GM21528 (cell line): ENCODE data around the gene LSP1.

Source experiments
- ATAC-seq: cut with Tn5 transposase; IDR thresholded peaks from one replicate; pipeline ENCODE4 v1.9.1; 2021; ENCODE audit warnings: mild to moderate bottlenecking, moderate library complexity; ENCODE audit not compliant: unreplicated experiment, low FRiP score

The LSP1 gene

DNA sequence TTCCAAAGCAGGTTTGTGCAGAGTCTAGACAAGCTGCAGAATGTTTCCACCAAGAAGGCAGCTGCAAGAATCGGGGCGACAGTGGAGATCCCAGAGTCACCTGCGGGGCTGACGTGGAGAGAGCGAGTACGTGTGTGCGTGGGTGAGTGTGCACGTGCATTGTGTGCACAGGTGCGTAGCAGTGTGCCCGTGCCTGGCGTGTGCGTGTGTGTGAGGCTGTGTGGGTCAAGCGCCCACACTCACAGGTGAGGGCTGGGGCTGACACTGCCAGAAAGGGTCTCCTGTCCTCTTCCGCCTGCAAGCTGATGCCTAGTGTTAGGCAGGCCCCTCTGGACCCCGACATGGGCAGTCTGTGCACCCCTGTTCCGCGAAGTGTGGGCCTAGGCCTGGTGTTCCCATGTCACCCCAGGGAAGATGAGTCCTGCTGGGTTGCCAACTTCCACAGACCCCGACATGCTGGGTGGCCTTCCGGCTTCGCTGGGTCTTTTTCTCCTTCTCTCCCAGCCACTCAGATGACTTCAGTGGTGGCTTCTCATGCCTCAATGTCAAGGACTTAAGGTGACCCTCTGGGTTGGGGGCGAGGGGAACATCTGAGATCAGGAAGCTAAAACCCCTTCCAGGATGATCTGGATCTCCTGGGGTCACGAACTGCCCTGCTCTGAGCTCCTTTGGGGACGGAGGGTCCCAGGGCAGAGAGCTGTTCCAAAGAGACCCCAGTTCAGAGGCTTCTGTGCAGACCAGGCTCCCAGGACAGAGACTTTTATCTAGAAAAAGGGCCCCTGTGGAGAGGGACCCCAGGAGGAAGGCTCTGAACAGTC lies 28.5 kb upstream of the LSP1 start:
- no peak for ATAC-seq

DNA sequence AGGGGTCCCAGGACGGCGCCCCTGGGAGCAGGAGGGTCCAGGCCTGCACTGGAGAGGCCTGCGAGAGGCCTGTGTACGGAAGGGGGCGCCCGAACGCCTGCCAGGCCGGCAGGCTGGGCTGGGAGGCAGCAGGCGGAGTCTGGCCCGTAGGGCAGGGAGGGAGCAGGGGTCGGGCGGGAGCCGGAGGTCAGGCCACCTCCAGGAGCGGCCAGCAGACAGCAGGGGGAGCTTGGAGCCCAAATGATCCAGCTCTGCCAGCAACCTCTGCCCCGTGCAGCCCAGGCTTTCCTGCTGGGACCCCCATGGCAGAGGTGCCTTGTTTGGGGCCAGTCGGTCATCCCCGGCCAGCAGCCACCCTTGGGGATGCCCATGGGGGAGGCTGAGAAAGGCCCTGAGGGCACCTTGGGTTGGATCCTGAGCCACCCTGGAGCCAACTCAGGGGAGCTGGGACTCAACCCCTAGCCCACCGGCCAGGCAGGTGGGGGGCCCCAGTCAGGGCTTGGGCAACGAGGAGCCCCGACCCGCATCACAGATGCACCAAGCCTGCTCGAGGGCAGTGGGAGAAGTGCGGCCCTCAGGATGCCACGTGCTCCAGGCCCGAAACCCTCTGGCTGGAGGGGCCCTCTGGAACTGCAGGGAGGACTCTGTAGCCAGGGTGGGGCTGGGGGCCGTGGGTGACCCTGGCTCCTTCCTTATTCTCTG lies 27.7 kb upstream of the LSP1 start:
- no peak for ATAC-seq

DNA sequence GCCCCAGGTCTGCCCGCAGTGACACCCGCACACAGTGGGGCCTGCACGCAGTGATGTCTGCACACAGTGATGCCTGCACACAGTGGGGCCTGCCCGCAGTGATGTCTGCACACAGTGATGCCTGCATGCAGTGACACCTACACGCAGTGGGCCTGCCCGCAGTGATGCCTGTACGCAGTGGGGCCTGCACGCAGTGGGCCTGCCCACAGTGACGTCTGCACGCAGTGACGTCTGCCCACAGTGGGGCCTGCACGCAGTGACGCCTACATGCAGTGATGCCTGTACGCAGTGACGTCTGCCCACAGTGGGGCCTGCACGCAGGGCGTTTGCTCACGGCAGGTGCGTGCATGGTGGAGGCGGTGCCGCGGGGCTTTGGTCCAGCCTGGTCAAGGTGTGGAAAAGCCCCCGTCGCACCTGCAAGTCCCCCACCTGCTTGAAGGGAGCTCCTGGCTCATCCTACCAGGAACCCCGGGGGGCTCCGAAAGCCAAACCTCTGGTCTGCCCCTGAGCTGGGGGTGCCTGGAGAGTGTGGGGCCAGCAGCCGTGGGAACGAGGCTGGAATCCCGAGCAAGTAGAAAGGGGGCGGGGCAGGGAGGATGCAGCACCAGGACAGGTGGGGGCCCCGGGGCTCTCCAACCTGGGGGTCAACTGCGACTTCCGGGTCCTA lies 27.0 kb upstream of the LSP1 start:
- ATAC-seq = no peak

DNA sequence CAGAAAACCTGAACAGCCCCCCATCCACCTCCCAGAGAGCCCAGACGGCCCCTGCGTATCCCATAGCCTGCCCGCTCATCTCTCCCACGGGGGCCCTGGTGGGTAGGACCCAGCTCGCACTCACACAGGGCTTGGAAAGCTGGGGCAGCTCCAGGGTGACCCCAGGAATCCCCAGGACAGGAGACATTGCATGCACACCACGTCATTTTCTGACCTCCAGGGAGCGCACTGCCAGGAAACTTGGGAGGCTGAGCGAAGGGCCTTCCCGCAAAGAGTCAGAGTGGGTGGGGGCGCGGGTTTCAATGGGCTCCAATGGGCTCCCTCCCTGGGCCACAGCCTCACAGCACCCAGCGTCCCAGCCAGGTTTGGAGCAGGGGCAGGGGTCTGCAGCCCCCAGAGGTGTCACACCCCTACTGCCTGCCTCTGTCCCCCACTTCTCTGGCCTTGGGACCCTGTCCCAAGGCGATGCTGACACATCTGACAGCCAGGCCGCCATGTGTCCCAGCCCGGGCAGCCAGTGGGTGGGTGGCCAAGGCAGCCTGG lies 26.3 kb upstream of the LSP1 start:
- no peak for ATAC-seq

DNA sequence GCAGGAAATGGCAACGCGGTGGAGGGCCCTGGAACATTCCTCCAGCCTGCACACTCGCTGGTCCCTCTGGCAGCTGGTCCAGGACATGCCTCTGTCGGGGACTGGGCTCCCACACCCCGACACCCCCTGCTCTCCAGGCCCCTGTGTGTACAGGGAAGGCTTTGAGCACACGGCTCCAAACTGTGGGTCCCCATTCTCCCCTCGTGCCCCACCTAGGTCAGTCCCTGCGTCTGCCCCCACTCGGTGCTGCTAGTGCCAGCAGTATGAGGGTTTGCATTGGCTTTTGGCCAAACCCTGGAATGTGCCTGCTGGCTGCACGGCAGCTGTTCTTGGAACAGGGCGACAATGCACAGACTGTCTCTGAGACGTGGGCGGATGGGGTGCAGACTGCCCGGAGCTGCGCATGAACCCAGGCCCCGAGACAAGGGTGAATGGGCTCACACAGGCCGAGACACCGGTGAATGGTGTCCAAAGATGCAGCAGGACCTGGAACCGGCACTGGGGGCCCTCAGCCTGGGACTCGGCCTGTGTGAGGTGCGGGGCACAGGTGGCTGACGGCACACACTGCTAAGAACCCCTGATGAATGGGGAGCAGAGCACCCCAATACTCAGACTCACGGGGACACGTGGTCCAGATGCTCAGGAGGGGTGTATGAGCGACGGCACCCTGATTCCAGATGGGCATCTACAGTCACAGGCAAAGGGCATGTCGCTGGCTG lies 25.6 kb upstream of the LSP1 start:
- no peak for ATAC-seq

DNA sequence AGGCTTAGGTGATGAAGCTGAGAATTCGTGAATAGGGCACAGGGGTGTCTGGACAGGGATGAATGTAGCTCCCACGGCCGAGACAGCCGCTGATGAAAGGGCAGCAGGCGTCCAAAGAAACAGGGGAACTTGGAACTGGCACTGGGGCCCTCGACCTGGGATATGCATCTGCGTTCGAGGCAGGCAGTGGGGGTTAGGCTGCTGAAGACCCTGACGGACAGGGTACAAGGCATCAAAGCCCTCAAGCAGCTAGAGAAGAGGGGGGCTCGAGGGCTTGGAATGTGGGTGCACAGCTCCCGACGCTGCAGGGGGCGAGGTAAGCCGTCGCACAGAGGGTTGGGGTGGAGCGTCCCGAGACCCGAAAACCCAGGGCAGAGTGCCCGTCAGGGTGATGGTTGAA lies 25.0 kb upstream of the LSP1 start:
- no peak for ATAC-seq

DNA sequence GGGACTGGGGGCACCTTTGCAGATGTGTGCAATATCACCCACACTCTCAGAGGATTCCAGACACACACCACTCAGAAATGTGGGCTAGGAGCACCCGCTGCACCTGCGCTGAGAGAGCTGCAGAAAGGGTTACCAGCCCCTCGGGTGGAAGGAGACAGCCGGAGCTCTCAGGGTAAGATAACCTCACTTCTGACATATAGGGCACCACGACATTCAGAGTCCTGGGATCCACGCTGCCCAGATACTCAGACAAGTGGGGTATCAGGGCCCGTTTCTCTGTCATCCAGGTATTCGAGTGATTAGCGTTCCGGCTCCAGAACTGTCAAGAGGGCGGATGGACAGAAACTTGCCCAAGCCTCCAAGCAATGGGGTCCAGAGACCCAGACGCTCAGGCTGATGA lies 24.3 kb upstream of the LSP1 start:
- ATAC-seq = no peak

DNA sequence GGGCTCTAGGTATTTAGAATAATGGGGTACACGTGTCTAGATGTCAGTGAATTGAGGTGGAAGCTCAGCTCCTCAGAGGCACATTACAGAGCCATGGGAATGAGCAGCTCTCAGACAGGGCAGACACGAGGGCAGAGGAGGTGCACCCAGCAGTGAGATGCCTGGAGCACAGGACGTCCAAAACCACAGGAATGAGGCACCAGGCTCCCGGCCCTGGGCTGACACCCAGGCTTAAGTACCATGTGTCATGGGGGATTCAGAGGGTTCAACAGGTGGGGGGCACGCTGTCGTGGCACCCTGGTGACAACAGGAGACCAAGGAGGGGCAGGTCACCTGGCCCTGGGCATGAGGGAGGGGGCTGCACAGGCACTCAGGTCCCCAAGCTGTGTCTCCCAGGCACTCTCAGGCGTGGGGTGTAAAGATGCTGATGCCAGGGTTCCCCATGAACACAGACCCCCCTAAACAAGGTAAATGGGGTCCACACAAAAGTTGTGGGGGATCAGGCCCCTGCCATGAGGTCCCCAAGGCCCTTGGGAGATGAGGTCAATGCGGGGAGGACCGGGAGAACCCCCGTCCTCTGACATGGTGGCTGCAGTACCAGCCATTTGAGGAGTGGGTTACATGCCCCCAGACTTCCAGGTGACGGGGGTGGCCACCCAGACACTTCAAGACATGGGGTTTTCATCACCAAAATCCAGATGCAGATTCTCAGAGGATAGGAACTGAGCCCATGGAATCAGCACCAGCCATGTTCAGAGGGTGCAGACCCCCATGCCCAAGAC lies 23.7 kb upstream of the LSP1 start:
- ATAC-seq = no peak

DNA sequence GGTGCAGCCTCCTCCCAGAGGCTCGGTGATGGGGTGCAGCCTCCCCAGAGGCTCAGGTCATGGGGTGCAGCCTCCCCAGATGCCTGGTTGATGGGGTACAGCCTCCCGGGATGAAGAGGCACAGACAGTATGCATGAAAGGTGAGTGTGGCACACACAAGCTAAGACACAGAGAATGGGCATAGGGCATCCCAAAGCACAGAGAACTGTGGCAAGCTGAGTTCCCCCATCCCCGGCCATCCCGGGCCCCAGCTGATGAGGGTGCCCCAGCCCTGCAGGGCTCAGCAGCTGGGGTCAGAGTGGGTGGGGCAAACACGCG lies 22.9 kb upstream of the LSP1 start:
- ATAC-seq = no peak

DNA sequence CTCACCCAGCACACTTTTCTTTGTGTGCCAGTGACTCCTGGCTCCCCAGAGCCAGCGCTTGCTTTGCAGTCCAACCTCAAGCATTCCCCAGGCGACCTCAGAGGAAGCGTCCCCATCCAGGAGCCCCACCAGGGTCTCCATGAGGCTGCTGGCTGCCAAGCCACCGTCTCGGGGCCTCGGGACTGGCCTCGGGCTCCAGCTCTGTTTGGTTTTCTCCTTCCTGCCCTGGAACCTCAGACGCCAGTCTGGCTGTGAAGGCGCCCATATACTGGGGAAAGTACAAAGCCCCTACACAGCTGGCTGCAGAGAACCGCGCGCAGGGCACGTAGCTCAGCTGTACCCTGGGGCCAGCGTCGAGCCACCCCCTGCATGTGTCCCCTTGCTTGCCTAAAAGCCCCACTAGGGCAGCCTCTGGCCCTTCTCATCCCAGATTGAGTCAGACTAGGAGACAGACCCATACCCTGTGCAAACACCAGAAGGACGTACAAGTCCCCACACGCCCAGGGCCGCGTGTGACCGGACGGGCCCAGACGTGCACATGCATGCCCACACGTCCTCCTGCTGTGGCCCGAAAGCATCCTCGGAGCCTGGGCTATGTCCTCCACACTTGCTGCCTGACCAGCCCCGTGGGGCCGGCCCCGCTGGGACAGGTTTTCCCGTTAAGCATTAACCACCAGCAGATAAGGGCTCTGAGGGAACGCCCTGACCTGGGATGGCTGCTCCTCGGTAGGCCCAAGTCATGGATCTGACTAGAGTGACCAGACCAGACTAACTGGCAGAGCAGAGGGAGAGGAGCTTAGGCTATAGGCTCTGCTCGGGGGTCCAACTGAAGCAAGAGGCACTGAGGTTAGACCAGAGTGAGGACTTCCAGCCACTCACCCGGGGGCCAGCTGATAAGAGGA lies 22.3 kb upstream of the LSP1 start:
- ATAC-seq = no peak

DNA sequence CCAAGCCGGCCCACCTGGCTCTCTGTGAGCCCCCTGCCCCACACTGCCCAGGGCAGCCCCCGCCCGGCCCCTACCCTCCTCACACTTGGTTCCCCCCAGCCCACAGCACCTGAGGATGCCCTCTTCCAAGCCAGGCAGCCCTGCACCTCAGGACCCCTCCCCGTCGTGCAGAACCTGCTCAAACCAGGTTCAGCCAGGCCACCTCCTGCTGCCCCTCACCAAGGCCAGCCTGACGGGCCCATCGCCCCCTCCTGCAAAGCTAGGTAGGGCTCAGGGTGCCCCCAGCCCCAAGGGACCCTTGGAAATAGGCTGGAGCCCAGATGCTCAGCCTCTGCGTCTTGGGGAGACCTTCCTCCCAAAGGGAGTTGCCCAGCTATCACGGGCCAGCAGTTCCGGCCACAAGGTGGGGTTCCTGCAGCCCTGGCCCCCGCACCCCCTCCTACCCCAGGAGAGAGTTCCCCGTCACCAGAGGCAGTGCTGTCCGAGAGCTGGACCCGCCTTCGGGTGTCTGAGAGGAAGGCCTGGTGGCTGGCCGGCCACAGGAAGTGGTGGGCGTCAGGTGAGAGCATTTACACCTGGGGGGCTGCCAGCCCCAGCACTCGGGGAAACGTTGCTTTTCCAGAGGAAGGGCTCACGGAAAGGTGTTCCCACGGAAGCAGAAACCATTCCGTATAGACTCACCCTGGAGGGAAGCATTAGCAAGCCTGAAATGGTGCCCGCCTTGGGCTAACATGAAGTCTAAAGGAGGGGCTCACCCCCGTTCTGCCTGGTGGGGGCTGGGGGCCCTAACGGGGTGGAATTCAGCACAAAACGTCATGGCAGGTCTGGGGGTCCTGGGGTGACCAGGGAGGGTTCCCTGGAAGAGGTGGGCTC lies 21.3 kb upstream of the LSP1 start:
- ATAC-seq = no peak

DNA sequence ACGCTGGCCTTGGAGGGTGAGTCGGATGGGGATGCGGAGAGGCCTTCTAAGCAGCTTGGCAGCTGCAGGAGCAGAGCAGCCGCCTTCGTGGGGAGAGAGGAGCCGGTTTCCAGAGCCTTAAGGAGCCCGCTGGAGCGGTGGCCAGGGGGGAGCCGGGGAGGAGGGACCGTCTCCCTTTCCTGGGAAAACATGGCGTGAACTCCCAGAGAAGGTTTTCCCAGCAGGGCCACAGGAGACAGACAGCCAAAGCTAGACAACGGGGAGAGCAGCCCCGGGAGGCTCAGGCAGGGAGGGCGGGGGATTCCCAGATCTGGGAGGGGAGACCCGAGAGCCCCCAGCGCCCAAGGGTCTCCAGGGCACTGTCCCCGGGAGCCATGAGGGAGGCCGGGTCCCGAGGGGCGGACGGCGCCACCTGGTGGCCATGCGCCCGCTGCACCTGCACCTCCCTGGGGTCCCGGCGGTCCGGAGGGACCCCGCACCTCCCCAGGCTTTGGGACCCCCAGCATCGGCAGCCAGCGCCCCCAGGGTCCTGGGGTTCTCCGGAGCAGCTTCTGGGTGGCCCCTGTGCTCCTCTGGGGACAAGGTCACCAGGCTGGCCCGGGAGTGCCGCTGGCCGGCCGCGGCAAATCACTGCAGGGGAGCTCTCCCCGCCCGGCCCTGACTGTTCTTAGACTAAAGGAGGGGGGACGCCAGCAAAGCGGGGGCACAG lies 20.5 kb upstream of the LSP1 start:
- ATAC-seq = no peak

DNA sequence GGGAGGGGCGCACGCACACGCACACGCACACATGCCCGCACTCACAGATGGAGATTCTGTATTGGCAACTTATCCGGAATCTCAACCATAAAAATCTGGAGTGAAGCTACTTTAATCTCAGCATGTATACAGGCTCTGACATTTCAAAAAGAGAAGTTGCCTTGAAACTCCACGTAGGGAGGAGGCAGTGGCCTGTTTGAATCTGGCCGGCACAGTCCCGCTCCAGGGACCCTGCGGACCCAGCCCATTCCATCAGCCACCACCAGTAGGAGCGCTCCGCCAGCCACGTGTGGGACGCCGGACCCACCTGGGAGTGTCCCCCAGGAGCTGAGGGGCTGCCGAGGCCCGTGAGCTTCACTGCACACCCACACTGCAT lies 20.0 kb upstream of the LSP1 start:
- no peak for ATAC-seq

DNA sequence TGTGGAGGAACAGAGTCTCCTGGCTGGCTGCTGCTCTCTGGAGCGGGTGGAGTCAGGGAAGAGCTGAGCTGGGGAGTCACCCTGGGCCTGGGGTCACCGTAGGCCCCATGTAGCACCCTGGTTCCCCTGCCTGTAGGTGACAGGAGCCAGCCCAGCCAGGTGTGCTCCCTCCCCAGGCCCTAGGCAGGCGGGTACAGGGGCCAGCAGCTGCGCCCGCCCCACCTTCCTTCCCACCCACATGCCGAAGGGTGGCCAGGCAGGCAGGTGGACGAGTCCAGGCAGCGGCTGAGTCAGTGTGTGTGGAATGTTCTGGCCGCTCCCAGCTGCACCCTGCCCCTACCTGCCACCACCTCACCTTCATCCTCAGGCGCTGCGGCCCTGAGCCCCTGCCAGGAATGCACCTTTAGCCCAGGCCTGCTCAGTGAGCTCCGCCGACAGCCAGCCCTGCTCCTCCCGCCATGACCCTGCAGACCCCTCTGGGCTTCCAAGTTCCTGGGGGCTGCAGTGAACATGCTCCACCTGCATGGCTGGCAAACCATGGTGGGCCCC lies 18.7 kb upstream of the LSP1 start:
- no peak for ATAC-seq

DNA sequence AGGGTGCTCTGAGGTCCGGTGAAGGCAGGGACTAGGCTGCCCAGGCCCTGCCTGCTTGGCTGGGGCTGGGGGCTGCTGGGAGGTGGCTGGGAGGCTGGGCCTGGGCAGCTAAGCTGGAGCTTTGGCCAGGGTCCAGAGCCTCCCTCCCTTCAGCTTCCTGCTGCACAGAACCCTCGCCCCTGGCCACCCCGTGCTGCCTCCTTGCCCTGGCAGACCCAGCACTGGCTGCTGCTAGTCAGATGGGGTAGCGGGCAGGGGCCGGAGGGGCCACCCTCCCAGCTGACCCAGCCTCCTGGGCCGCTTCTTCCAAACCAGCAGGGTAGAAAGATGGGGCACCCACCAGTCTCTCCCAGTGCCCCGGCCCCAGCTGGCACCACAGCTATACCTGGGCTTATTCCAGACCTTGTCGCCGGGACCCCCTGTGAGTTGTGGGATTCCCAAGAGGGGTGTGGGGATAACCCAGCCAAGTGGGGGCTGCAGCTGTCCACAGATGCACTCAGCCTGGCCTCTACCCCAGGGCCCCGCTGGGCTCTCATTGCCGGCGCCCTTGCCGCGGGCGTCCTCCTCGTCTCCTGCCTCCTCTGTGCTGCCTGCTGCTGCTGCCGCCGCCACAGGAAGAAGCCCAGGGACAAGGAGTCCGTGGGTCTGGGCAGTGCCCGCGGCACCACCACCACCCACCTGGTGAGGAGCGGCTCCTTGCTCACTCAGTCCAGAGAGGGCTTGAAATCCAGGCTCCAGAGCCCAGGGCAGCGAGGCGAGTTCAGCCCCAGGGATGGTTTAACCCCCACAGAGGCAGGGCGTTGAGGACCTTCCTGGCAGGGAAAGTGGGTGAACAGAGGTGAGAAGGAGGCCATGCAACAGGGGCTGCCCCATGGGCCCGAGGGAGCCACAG lies 17.9 kb upstream of the LSP1 start, which contains the start of gene SYT8:
SYT8 (plus strand) TSS at position 212 of the 892 bp plus-strand sequence; CDS start at position 328, 116 bp downstream.
- ATAC-seq = no peak

DNA sequence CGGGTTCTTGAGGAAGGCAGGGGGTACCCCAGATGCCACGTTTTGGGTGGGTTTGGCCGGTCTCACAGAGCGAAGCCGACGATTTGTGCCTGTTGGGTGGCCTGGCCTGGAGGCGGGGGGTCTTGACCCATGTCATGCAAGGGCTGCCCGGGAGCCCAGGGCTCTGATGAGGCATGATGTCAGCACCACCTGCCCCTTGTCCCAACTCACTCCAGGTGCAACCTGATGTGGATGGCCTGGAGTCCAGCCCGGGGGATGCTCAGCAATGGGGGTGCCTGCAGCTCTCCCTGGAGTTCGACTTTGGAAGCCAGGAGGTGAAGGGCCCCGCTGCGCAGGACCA lies 17.2 kb upstream of the LSP1 start:
- no peak for ATAC-seq
